Lower leg skin (tissue), 3 donors: ENCODE data around the gene JAML.

ENCODE experiments used
- POLR2A ChIP-seq, 2 donors: fragments of 450-650 bp; IDR thresholded peaks; one replicate each; pipeline ENCODE4 v1.6.1; 2016 to 2017; ENCODE audit warnings: antibody characterized with exemption in 2 of 2, mild to moderate bottlenecking in 1 of 2, moderate library complexity in 1 of 2
- TF ChIP-seq, protein P1 (sequence below), 3 donors: fragments of 450-650 bp; IDR thresholded peaks; one replicate each; pipeline ENCODE4 v1.5.1; 2016; ENCODE audit warnings: antibody characterized with exemption in 3 of 3, mild to moderate bottlenecking in 3 of 3, moderate library complexity in 2 of 3

- TF ChIP-seq, protein P1, sequence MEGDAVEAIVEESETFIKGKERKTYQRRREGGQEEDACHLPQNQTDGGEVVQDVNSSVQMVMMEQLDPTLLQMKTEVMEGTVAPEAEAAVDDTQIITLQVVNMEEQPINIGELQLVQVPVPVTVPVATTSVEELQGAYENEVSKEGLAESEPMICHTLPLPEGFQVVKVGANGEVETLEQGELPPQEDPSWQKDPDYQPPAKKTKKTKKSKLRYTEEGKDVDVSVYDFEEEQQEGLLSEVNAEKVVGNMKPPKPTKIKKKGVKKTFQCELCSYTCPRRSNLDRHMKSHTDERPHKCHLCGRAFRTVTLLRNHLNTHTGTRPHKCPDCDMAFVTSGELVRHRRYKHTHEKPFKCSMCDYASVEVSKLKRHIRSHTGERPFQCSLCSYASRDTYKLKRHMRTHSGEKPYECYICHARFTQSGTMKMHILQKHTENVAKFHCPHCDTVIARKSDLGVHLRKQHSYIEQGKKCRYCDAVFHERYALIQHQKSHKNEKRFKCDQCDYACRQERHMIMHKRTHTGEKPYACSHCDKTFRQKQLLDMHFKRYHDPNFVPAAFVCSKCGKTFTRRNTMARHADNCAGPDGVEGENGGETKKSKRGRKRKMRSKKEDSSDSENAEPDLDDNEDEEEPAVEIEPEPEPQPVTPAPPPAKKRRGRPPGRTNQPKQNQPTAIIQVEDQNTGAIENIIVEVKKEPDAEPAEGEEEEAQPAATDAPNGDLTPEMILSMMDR (IDR thresholded peaks at IDR 0.05), result no peak
- no peak for TF ChIP-seq POLR2A (IDR thresholded peaks at IDR 0.05)
Measured at GRCh38 chr11:118238929-118239328, 14.1 kb upstream of the JAML start.
